22Rv1 (cell line): Measurements from ENCODE around the gene GPD2.

ENCODE experiments used
- ZFX ChIP-seq: fragments of 450-650 bp; IDR thresholded peaks from 2 replicates; pipeline ENCODE4 v1.6.1; 2017; ENCODE audit warnings: antibody characterized with exemption, borderline replicate concordance
- TF ChIP-seq, protein P1 (sequence below): fragments of 450-650 bp; IDR thresholded peaks from 2 replicates; pipeline ENCODE4 v1.5.1; 2017; ENCODE audit warnings: mild to moderate bottlenecking

DNA sequence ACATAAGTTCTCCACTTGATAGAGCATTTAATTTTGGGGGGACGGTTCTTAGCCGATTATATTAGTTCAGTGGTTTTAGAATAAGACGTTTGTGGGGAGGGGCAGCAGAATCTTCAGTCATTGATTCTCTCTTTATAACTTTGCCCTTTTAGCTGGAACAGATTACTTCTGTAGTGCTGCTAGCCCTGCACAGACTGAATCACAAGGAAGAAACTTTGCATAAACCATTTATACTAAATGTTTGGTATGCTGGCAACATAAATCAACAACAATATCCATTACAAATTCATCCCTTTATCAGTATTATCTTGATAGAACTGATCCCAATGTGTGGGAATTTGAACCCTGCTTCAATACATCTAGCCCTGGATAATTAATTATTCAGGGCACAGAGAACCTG is 112.2 kb downstream of the GPD2 start:
- TF ChIP-seq, protein P1, sequence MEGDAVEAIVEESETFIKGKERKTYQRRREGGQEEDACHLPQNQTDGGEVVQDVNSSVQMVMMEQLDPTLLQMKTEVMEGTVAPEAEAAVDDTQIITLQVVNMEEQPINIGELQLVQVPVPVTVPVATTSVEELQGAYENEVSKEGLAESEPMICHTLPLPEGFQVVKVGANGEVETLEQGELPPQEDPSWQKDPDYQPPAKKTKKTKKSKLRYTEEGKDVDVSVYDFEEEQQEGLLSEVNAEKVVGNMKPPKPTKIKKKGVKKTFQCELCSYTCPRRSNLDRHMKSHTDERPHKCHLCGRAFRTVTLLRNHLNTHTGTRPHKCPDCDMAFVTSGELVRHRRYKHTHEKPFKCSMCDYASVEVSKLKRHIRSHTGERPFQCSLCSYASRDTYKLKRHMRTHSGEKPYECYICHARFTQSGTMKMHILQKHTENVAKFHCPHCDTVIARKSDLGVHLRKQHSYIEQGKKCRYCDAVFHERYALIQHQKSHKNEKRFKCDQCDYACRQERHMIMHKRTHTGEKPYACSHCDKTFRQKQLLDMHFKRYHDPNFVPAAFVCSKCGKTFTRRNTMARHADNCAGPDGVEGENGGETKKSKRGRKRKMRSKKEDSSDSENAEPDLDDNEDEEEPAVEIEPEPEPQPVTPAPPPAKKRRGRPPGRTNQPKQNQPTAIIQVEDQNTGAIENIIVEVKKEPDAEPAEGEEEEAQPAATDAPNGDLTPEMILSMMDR = no peak
- TF ChIP-seq ZFX = no peak
